Measurements from ENCODE around the gene ITPA.

Gene ITPA

DNA sequence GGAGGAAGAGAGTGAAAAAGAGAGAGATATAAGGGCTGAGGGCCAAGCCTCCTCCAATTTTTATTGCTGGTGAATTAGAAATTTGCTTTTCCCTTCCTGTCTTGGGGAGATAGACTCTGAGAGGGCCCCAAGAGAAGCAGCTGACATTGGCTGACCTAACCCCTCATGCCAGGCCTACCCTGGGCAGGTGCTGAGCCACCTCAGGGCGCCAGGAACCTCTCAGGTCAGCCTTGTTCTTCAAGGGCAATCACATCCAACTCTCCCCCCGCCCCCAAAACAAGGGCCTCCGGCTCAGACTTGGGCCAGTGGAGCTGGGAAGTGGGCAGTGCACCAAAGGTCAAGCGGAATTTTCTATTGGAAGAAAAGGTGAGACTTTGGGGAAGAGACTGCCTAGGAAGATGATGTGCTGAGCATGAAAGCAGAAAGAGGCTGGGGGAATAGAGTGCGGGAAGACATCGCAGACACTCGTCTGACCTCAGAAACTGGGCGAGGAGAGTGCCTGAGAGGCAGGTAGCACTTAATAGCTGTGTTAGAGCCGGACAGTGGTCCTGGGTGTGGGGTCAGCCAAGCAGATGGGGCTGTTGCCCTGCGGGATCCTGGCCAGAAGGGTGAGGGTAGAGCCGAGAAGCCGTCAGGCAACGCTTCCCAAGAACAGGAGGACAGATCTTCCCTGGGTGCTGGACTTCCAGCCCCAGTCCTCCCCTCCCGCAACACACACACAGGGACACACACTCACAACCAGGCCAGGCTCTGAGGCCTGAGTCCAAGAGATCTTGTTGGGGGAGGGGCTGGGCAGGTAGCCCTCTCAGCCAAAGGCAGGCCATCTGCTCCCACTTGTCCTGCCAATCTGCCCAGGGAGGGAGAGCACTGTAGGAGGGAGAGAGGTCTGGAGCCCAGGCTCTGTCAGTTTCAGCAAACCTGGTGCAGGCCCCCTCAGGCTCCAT, 45.9 kb upstream of the ITPA start:
- Histone ChIP-seq H3K27ac (no peak overlapping the region), H3K36me3 (peaks cover 0 to 8% (median 0%) of the 10 kb centered on the region in 3 donors), H3K27me3 (peaks cover 0 to 23% of the 10 kb centered on the region in 2 donors), H3K4me1 (peaks cover 0 to 17% (median 8%) of the 10 kb centered on the region in 4 donors), H3K4me3 (no peak overlapping the region), H3K9me3 (no peaks in the 10 kb centered on the region)
- DNase-seq: peak in 1 of 2 donors; percentile 51
- intact Hi-C loops (cut with DNase I; ENCODE audit: low total_unique reads): no loop called here
- TF ChIP-seq, protein P1, sequence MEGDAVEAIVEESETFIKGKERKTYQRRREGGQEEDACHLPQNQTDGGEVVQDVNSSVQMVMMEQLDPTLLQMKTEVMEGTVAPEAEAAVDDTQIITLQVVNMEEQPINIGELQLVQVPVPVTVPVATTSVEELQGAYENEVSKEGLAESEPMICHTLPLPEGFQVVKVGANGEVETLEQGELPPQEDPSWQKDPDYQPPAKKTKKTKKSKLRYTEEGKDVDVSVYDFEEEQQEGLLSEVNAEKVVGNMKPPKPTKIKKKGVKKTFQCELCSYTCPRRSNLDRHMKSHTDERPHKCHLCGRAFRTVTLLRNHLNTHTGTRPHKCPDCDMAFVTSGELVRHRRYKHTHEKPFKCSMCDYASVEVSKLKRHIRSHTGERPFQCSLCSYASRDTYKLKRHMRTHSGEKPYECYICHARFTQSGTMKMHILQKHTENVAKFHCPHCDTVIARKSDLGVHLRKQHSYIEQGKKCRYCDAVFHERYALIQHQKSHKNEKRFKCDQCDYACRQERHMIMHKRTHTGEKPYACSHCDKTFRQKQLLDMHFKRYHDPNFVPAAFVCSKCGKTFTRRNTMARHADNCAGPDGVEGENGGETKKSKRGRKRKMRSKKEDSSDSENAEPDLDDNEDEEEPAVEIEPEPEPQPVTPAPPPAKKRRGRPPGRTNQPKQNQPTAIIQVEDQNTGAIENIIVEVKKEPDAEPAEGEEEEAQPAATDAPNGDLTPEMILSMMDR (IDR thresholded peaks at IDR 0.05): no peak

DNA sequence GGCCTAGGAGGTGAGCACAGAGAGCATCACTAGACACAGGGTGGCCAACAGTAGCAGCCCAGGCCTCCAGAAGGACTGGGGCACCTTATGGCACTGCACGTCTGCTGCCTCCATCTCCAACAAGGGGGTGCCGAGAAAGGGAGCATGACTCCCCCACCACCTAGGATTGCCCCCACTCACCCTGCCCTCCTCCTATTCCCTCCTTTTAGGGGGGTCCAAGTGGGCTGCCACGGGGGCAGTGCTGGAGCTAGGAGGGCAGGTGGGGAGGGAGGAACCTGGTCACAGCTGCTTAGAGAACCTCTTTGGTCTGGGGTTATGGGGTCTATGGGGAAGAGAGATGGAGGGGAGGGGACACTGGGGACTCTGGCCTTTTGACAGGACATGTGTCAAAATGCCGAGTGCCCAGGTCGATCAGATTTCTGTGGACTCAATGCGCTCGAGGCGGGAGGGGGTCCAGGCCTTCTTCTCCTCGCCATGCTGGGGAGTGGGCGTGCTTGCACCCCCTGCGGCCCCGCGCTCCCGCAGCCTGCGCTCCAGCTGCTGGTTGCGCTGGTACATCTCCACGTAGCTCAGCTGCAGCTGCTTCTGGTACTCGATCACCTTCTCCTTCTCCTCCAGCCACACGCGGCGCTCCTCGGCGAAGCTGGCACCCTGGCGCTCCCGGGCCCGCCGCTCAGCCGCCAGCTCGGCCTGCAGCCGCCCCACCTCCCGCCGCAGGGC, 45.1 kb upstream of the ITPA start:
- Histone ChIP-seq H3K9me3 (no peaks in the 10 kb centered on the region), H3K36me3 (peaks cover 0 to 8% (median 0%) of the 10 kb centered on the region in 3 donors), H3K27me3 (peaks cover 0 to 29% of the 10 kb centered on the region in 2 donors), H3K27ac (no peak overlapping the region), H3K4me3 (peak overlapping the region in 1 of 2 donors; percentile 20), H3K4me1 (peaks cover 0 to 14% (median 2%) of the 10 kb centered on the region in 4 donors)
- TF ChIP-seq, protein P1 (IDR thresholded peaks at IDR 0.05): no peak
- DNase-seq: no peak
- intact Hi-C loops (cut with DNase I; ENCODE audit: low total_unique reads): no loop called here

DNA sequence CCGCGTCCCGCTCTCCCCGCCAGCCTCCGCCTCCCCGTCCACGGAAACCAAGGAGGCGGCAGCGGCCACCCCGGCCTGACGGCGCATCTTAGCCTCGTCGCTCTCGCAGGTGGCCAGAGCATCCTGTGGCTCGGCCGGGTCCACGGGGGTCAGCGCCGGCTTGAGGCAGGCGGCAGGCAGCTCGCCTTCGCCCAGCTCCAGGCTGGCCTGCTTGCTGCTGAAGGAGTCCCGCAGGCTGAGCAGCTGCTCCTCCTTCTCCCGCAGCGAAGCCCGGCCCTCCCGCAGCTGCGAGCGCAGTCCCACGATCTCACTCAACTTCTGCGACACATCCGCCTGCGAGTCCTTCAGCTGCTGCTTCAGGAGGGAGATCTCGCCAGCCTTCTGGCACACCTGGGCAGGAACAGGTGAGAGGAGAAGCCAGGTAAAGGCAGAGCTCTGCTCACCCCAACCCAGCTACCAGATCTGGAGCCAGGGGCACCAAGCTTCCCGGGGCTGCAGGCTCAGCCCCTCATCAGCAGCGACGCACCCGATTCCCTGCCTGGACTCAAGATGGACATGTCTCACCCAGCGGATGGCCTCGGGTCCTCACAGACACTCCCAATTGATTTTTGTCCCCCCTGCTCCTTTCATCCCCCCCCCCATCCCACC, 44.4 kb upstream of the ITPA start:
- Histone ChIP-seq H3K27ac (no peak overlapping the region), H3K27me3 (peaks cover 0 to 29% of the 10 kb centered on the region in 2 donors), H3K4me1 (peaks cover 0 to 14% (median 1%) of the 10 kb centered on the region in 4 donors), H3K36me3 (peaks cover 0 to 8% (median 0%) of the 10 kb centered on the region in 3 donors), H3K4me3 (peak overlapping the region in 1 of 2 donors; percentile 20), H3K9me3 (no peaks in the 10 kb centered on the region)
- intact Hi-C loops (cut with DNase I; ENCODE audit: low total_unique reads): no loop called here
- TF ChIP-seq, protein P1 (IDR thresholded peaks at IDR 0.05): no peak
- DNase-seq: peak in 1 of 2 donors; percentile 62

DNA sequence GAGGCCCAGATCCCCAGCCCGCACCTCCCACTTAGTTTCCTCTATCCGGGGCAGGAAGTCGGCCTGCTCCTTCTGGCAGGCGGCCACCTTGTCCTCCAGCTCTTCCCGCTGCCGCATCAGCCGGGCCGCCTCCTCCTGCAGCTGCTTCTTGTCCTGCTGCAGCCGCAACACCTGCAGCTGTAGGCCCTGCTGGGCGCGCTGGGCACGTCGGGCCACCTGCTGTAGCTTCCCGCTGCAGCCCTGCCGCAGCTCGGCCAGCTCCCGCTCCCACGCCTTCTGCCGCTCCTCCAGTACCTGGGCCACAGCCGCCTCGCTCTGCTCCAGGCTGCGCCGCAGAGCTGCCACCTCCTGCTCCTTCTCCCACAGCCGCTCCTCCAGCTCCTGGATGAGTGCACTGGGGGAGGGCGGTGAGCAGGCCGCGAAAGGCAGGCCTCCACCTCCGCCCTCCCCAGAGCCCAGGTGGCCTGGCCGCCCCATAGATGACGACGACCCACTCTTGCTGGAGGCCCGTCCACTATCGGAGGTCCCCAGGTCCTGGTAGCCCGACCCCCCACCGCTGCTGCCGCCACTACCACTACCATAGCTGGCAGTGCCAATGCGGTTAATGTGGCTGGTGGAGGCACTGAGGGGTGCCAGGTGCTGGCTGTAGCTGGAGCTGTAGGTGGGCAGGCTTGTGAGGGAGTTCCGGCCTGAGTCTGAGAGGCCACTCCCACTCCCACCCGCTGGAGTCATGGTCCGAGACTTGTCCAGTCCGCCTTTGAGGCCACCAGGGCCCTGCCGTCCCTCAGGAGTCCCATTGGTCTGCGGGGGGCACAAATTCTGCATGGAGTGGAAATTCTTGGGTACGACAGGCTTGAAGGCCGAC, 43.6 kb upstream of the ITPA start:
- no peak overlapping the region for H3K4me3 ChIP-seq
- H3K27ac ChIP-seq: no peak overlapping the region
- TF ChIP-seq, protein P1 (IDR thresholded peaks at IDR 0.05): no peak
- peak; percentile 44 to 67 for DNase-seq
- H3K4me1 ChIP-seq: peaks cover 0 to 14% (median 0%) of the 10 kb centered on the region in 4 donors
- H3K27me3 ChIP-seq: peaks cover 0 to 29% of the 10 kb centered on the region in 2 donors
- H3K9me3 ChIP-seq: no peaks in the 10 kb centered on the region
- peaks cover 0 to 8% (median 0%) of the 10 kb centered on the region in 3 donors for H3K36me3 ChIP-seq
- intact Hi-C loops (cut with DNase I; ENCODE audit: low total_unique reads): no loop called here
